OCI-LY1 (cell line): Measurements from ENCODE around the gene C19orf47.

Source experiments
- H2AFZ ChIP-seq: fragments of 200-600 bp; sonication (generic), shearing (Covaris generic); 2 replicates; pipeline ENCODE4 v1.6.0; 2014; ENCODE audit warnings: antibody characterized with exemption, mild to moderate bottlenecking, low read length
- H3F3A ChIP-seq: fragments of 200-600 bp; sonication (generic), shearing (Covaris generic); 2 replicates; pipeline ENCODE4 v1.6.0; 2014; ENCODE audit warnings: mild to moderate bottlenecking, antibody characterized with exemption, low read length, moderate library complexity; ENCODE audit not compliant: insufficient read depth
- H3K27ac ChIP-seq: fragments of 200-600 bp; sonication (generic); 2 replicates; pipeline ENCODE4 v1.5.1; 2014; ENCODE audit warnings: low read length, mixed run types, mild to moderate bottlenecking, low read depth; ENCODE audit not compliant: poor library complexity, severe bottlenecking
- H3K27me3 ChIP-seq: fragments of 200-600 bp; sonication (generic); 2 replicates; pipeline ENCODE4 v1.6.0; 2014; ENCODE audit warnings: antibody characterized with exemption, mild to moderate bottlenecking, low read length, moderate library complexity; ENCODE audit not compliant: insufficient read depth
- H3K36me3 ChIP-seq: fragments of 200-600 bp; sonication (generic); 2 replicates; pipeline ENCODE4 v1.6.1; 2014; ENCODE audit warnings: mild to moderate bottlenecking, antibody characterized with exemption, low read length, moderate library complexity, mixed read lengths; ENCODE audit not compliant: insufficient read depth
- H3K4me1 ChIP-seq: fragments of 200-600 bp; sonication (generic); 2 replicates; pipeline ENCODE4 v1.5.1; 2014; ENCODE audit warnings: mild to moderate bottlenecking, low read length, moderate library complexity; ENCODE audit not compliant: insufficient read depth, severe bottlenecking
- H3K4me2 ChIP-seq: fragments of 200-600 bp; sonication (generic), shearing (Covaris generic); 2 replicates; pipeline ENCODE4 v1.6.1; 2014; ENCODE audit warnings: low read length
- H3K4me3 ChIP-seq: fragments of 200-600 bp; sonication (generic); 2 replicates; pipeline ENCODE4 v1.5.1; 2014; ENCODE audit warnings: low read length, low read depth, mild to moderate bottlenecking, mixed read lengths; ENCODE audit not compliant: poor library complexity, severe bottlenecking
- H3K79me2 ChIP-seq: fragments of 200-600 bp; shearing (Covaris generic); 2 replicates; pipeline ENCODE4 v1.6.1; 2016; ENCODE audit warnings: mixed run types, low read length, mixed read lengths; ENCODE audit not compliant: insufficient read depth
- H3K9ac ChIP-seq: fragments of 200-600 bp; sonication (generic), shearing (Covaris generic); 2 replicates; pipeline ENCODE4 v1.6.1; 2014; ENCODE audit warnings: mild to moderate bottlenecking, low read length, mixed read lengths
- H3K9me2 ChIP-seq: fragments of 200-600 bp; sonication (generic), shearing (Covaris generic); 2 replicates; pipeline ENCODE4 v1.6.1; 2014; ENCODE audit warnings: low read depth, mild to moderate bottlenecking, low read length, mixed read lengths
- H3K9me3 ChIP-seq: fragments of 200-600 bp; shearing (Covaris generic); 2 replicates; pipeline ENCODE4 v1.6.1; 2014; ENCODE audit warnings: low read length, mixed read lengths
- H4K20me1 ChIP-seq: fragments of 200-600 bp; sonication (generic), shearing (Covaris generic); 2 replicates; pipeline ENCODE4 v1.6.0; 2016; ENCODE audit warnings: mild to moderate bottlenecking, low read length; ENCODE audit not compliant: insufficient read depth
- CTCF ChIP-seq: fragments of 200-600 bp; sonication (generic), shearing (Covaris generic); IDR thresholded peaks from 2 replicates; pipeline ENCODE4 v1.5.1; 2017; ENCODE audit warnings: mild to moderate bottlenecking, antibody characterized with exemption, low read length, moderate library complexity, mixed read lengths
- EZH2 ChIP-seq: fragments of 200-600 bp; sonication (generic), shearing (Covaris generic); IDR thresholded peaks from 2 replicates; pipeline ENCODE4 v1.8.0; 2017; ENCODE audit warnings: borderline replicate concordance, mixed run types, mild to moderate bottlenecking, antibody characterized with exemption, low read length, moderate library complexity, mixed read lengths

Gene C19orf47

DNA sequence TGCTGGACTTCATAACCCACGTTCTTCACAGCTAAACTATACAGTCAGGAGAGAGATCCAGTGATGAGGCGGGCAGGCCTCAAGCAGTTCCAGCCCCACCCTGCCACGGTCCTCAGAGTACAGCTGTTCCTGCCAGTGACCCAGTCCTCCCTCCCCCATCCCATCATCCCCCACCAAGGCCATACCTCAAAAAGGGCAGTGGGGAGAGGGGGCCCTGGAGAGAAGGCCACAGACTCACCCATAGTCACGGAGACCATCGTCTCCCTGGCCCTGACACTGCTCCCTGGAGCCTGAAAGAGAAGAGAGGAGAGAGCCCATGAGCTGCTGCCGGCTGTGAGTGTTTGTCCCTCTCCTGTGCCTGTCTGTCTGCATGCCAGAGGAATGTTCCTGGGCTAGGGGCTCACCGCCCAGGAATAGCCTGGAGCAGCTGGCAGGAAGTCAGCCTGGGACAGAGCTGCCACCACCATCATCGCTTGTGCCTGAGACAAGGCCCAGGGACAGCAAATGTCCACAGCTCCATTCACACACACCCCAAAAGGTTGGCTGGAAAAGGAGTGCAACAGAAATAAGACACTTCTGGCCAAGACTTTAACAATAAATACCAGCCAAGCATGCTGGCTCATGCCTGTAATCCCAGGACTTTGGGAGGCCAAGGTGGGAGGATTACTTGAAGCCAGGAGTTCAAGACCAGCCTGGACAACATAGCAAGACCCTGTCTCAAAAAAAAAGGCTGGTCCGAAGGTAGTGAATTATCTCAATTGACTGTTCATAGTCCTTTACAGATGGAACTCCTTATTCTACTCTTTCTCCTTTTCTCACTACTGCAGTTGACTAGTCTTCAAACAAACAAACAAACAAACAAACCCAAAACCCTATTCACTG lies 6.4 kb downstream of the C19orf47 start:
- no peak for TF ChIP-seq CTCF
- TF ChIP-seq EZH2 = no peak
- no peak overlapping the region for H3K27ac ChIP-seq
- no peak overlapping the region for H2AFZ ChIP-seq
- H3K4me2 ChIP-seq = no peak overlapping the region
- H3K4me1 ChIP-seq = peaks cover 2% of the 10 kb centered on the region
- H3K9me3 ChIP-seq = no peaks in the 10 kb centered on the region
- H3K9ac ChIP-seq = no peak overlapping the region
- no peaks in the 10 kb centered on the region for H3F3A ChIP-seq
- H3K4me3 ChIP-seq = no peak overlapping the region
- peaks cover 22% of the 10 kb centered on the region for H3K36me3 ChIP-seq
- H4K20me1 ChIP-seq = no peaks in the 10 kb centered on the region
- no peaks in the 10 kb centered on the region for H3K9me2 ChIP-seq
- no peaks in the 10 kb centered on the region for H3K27me3 ChIP-seq
- H3K79me2 ChIP-seq = peaks cover 12% of the 10 kb centered on the region; the same call in 1 of the 2 replicates

DNA sequence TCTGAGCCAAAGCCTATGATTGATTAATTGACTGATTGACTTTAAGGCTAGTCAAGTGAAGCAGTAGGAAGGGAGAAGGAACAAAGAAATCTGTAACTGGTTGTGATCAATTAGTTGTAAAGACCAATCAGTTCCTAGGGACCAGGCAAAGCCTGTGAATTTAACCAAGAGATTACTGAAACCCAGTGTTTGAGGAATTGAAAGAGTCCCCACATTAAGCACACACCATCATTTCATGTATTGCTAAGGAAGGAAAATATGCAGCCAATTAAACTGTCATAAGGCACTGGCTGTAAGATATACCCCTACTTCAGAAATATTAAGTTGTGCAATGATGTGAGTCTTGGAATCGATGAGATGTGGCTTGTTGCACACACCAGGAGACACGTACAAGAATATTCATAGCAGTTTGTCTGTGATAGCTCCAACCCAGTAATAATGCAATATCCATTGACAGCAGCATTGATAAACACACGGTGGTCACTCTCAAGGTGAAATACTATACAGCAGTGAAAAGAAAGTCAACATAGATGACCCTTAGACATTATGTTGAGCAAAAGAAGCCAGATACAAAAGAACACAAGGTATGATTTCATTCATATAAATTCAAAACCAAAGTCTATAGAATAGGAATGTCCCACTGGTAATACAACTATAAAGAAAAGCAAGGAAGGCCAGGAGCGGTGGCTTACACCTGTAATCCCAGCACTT lies 9.0 kb downstream of the C19orf47 start:
- TF ChIP-seq EZH2 (no peak), CTCF (no peak)
- Histone ChIP-seq H3K27ac (no peak overlapping the region), H3K9ac (no peak overlapping the region), H2AFZ (no peak overlapping the region), H3K4me2 (no peak overlapping the region), H3K27me3 (no peaks in the 10 kb centered on the region), H3K9me3 (no peaks in the 10 kb centered on the region), H3K36me3 (peaks cover 42% of the 10 kb centered on the region), H3K79me2 (peaks cover 8% of the 10 kb centered on the region; the same call in 1 of the 2 replicates), H3K4me1 (no peaks in the 10 kb centered on the region), H4K20me1 (no peaks in the 10 kb centered on the region), H3K9me2 (no peaks in the 10 kb centered on the region), H3F3A (no peaks in the 10 kb centered on the region), H3K4me3 (no peak overlapping the region)

GRCh38 chr19:40337594-40337993 lies 10.6 kb downstream of the C19orf47 start:
- Histone ChIP-seq H3K36me3 (peaks cover 55% of the 10 kb centered on the region), H2AFZ (no peak overlapping the region), H3K79me2 (peaks cover 8% of the 10 kb centered on the region; the same call in 1 of the 2 replicates), H3F3A (no peaks in the 10 kb centered on the region), H3K9me2 (no peaks in the 10 kb centered on the region), H3K4me2 (no peak overlapping the region), H3K9ac (no peak overlapping the region), H3K4me1 (no peaks in the 10 kb centered on the region), H3K9me3 (no peaks in the 10 kb centered on the region), H3K4me3 (no peak overlapping the region), H4K20me1 (no peaks in the 10 kb centered on the region), H3K27ac (no peak overlapping the region), H3K27me3 (no peaks in the 10 kb centered on the region)
- no peak for TF ChIP-seq EZH2
- no peak for TF ChIP-seq CTCF
